ENCODE results near the gene TMEM250.

DNA sequence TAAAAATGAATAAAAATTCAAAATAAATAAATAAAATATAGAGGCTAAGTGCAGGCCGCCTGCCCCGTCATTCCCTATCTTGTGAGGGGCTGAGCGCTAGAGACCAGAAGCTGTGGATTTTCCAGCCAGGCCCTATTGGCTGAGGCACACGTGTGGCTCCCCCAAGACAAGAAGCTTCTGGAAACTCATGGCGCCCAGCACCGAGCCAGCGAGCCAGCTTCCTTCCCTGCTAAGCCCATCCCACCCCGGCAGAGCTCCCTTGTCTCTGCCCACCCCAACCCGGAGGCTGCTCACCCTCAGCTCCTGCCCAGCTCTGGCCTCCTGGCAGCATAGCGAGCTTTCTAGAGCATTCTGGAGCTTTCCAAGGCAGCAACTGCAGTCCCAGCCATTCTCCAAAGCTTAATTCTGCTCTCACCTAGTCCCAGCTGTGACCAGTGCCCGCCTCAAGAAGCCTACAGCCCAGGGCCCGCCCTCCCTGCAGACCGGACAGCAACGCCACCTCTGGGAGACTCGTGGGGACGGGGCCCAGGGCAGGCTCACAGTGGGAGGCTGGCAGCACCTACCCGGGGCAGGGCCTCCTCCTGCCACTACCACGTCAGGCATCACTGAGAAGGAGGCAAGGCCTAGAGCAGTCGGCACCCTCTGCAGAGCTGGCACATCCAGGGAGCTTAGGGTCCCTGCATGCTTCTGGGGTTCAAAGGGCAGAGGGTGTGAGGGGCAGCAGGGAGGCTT, 23.2 kb upstream of the TMEM250 start:
- TF ChIP-seq LEF1 (IDR thresholded peaks at IDR 0.05; ENCODE audit: borderline replicate concordance) (no peak), BHLHE40 (IDR thresholded peaks at IDR 0.05; ENCODE audit: borderline replicate concordance) (no peak), L3MBTL2 (conservative IDR thresholded peaks at IDR 0.05) (no peak), FOXM1 (IDR thresholded peaks at IDR 0.05; ENCODE audit: borderline replicate concordance) (no peak), SP1 (IDR thresholded peaks at IDR 0.05) (no peak), FOXA1 (IDR thresholded peaks at IDR 0.05) (no peak), FOXK2 (IDR thresholded peaks at IDR 0.05) (no peak), ZNF384 (IDR thresholded peaks at IDR 0.05) (no peak), ARNT (IDR thresholded peaks at IDR 0.05) (no peak), TARDBP (IDR thresholded peaks at IDR 0.05) (no peak), HDGF (IDR thresholded peaks at IDR 0.05; ENCODE audit: borderline replicate concordance) (no peak), SUZ12 (IDR thresholded peaks at IDR 0.05) (no peak), NFRKB (IDR thresholded peaks at IDR 0.05) (no peak)
- TF ChIP-seq, protein P1, sequence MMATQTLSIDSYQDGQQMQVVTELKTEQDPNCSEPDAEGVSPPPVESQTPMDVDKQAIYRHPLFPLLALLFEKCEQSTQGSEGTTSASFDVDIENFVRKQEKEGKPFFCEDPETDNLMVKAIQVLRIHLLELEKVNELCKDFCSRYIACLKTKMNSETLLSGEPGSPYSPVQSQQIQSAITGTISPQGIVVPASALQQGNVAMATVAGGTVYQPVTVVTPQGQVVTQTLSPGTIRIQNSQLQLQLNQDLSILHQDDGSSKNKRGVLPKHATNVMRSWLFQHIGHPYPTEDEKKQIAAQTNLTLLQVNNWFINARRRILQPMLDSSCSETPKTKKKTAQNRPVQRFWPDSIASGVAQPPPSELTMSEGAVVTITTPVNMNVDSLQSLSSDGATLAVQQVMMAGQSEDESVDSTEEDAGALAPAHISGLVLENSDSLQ (IDR thresholded peaks at IDR 0.05), result no peak

Data from HEK293T (cell line).